ENCODE data around the gene CDKL2. TPM values are rescaled to one million over a fixed set of nuclear protein-coding genes. Genes with fewer than 3 reads are reported as not detected.
"Not testable (repeated sequence)": the region's sequence is repeated elsewhere in the genome, so short reads cannot be mapped to it uniquely, and the experiment has no call there.

CDKL2 gene
- polyA plus RNA-seq, 1 donor (not counting 4 experiments of a cell fraction or from before 2014, with no cell fraction given) = 0.64 TPM

- Histone ChIP-seq H3K27ac (ENCODE audit: control insufficient read depth, insufficient read depth, low read length) (peak overlapping the region; percentile 4), H3K4me1 (ENCODE audit: control insufficient read depth, extremely low read depth, insufficient read depth, low read length) (peaks cover 19% of the 10 kb centered on the region), H4K20me1 (ENCODE audit: control insufficient read depth, extremely low read depth, insufficient read depth, low read length) (no peaks in the 10 kb centered on the region), H3K4me2 (ENCODE audit: control insufficient read depth, extremely low read depth, insufficient read depth, low read depth, low read length) (no peak overlapping the region), H3K9me3 (ENCODE audit: control insufficient read depth, low read depth, low read length) (no peaks in the 10 kb centered on the region), H3K9me1 (ENCODE audit: control insufficient read depth, extremely low read depth, insufficient read depth, low read length) (no peaks in the 10 kb centered on the region), H3K4me3 (ENCODE audit: control insufficient read depth in 2 of 3, extremely low read depth in 1 of 3, insufficient read depth in 2 of 3, low read depth in 1 of 3, low read length in 3 of 3) (no peak overlapping the region), H2AFZ (ENCODE audit: control insufficient read depth, low read length) (no peak overlapping the region), H3K79me2 (ENCODE audit: control insufficient read depth, insufficient read depth, low read length) (no peaks in the 10 kb centered on the region), H3K9ac (ENCODE audit: control insufficient read depth, extremely low read depth, insufficient read depth, low read length) (no peak overlapping the region), H3K36me3 (ENCODE audit: control insufficient read depth in 2 of 2, extremely low read depth in 1 of 2, insufficient read depth in 2 of 2, low read length in 2 of 2) (peaks cover 0 to 2% of the 10 kb centered on the region in 2 experiments), H3K27me3 (ENCODE audit: control insufficient read depth, extremely low read depth, insufficient read depth, low read length) (no peaks in the 10 kb centered on the region)
- TF ChIP-seq EZH2 (IDR thresholded peaks at IDR 0.05; ENCODE audit: low read length) (no peak), CTCF (optimal IDR thresholded peaks at IDR 0.05 in 1 of 3, IDR thresholded peaks at IDR 0.05 in 1 of 3, conservative IDR thresholded peaks at IDR 0.05 in 1 of 3; ENCODE audit: extremely low read depth in 1 of 3, insufficient read depth in 2 of 3, low read length in 3 of 3) (no peak)
- peak; percentile 90 for DNase-seq (ENCODE audit: low read depth, low spot score)
- FAIRE-seq = peak; percentile 100
- dilution Hi-C loops (cut with MboI; ENCODE audit: extremely low pct_ligation_motif_present, low sequenced_read_pairs) = no loop called here
These were observed 87.5 kb downstream of the CDKL2 start for GRCh38 chr4:75542824-75543223.

GRCh38 chr4:75537308-75537707, 93.0 kb downstream of the CDKL2 start:
- H3K4me1 ChIP-seq (ENCODE audit: control insufficient read depth, extremely low read depth, insufficient read depth, low read length); H3K27me3 ChIP-seq (ENCODE audit: control insufficient read depth, extremely low read depth, insufficient read depth, low read length); FAIRE-seq; H3K9me3 ChIP-seq (ENCODE audit: control insufficient read depth, low read depth, low read length); H3K79me2 ChIP-seq (ENCODE audit: control insufficient read depth, insufficient read depth, low read length); H2AFZ ChIP-seq (ENCODE audit: control insufficient read depth, low read length); H3K4me3 ChIP-seq (ENCODE audit: control insufficient read depth in 2 of 3, extremely low read depth in 1 of 3, insufficient read depth in 2 of 3, low read depth in 1 of 3, low read length in 3 of 3); H4K20me1 ChIP-seq (ENCODE audit: control insufficient read depth, extremely low read depth, insufficient read depth, low read length); H3K9me1 ChIP-seq (ENCODE audit: control insufficient read depth, extremely low read depth, insufficient read depth, low read length); H3K4me2 ChIP-seq (ENCODE audit: control insufficient read depth, extremely low read depth, insufficient read depth, low read depth, low read length); H3K36me3 ChIP-seq (ENCODE audit: control insufficient read depth in 2 of 2, extremely low read depth in 1 of 2, insufficient read depth in 2 of 2, low read length in 2 of 2); H3K9ac ChIP-seq (ENCODE audit: control insufficient read depth, extremely low read depth, insufficient read depth, low read length); DNase-seq (ENCODE audit: low read depth, low spot score); dilution Hi-C loops (cut with MboI; ENCODE audit: extremely low pct_ligation_motif_present, low sequenced_read_pairs); H3K27ac ChIP-seq (ENCODE audit: control insufficient read depth, insufficient read depth, low read length): not testable (repeated sequence)

DNA sequence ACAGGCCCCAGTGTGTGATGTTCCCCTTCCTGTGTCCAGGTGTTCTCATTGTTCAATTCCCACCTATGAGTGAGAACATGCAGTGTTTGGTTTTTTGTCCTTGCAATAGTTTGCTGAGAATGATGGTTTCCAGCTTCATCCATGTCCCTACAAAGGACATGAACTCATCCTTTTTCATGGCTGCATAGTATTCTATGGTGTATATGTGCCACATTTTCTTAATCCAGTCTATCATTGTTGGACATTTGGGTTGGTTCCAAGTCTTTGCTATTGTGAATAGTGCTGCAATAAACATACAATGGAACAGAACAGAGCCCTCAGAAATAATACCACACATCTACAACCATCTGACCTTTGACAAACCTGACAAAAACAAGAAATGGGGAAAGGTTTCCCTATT, 96.4 kb downstream of the CDKL2 start:
- H3K27ac ChIP-seq (ENCODE audit: control insufficient read depth, insufficient read depth, low read length); H3K79me2 ChIP-seq (ENCODE audit: control insufficient read depth, insufficient read depth, low read length); dilution Hi-C loops (cut with MboI; ENCODE audit: extremely low pct_ligation_motif_present, low sequenced_read_pairs); H3K4me3 ChIP-seq (ENCODE audit: control insufficient read depth in 2 of 3, extremely low read depth in 1 of 3, insufficient read depth in 2 of 3, low read depth in 1 of 3, low read length in 3 of 3); H2AFZ ChIP-seq (ENCODE audit: control insufficient read depth, low read length); H3K36me3 ChIP-seq (ENCODE audit: control insufficient read depth in 2 of 2, extremely low read depth in 1 of 2, insufficient read depth in 2 of 2, low read length in 2 of 2); H3K4me1 ChIP-seq (ENCODE audit: control insufficient read depth, extremely low read depth, insufficient read depth, low read length); H3K9me3 ChIP-seq (ENCODE audit: control insufficient read depth, low read depth, low read length); H3K9me1 ChIP-seq (ENCODE audit: control insufficient read depth, extremely low read depth, insufficient read depth, low read length); H3K9ac ChIP-seq (ENCODE audit: control insufficient read depth, extremely low read depth, insufficient read depth, low read length); FAIRE-seq; H3K4me2 ChIP-seq (ENCODE audit: control insufficient read depth, extremely low read depth, insufficient read depth, low read depth, low read length); DNase-seq (ENCODE audit: low read depth, low spot score); H4K20me1 ChIP-seq (ENCODE audit: control insufficient read depth, extremely low read depth, insufficient read depth, low read length); H3K27me3 ChIP-seq (ENCODE audit: control insufficient read depth, extremely low read depth, insufficient read depth, low read length): not testable (repeated sequence)

DNA sequence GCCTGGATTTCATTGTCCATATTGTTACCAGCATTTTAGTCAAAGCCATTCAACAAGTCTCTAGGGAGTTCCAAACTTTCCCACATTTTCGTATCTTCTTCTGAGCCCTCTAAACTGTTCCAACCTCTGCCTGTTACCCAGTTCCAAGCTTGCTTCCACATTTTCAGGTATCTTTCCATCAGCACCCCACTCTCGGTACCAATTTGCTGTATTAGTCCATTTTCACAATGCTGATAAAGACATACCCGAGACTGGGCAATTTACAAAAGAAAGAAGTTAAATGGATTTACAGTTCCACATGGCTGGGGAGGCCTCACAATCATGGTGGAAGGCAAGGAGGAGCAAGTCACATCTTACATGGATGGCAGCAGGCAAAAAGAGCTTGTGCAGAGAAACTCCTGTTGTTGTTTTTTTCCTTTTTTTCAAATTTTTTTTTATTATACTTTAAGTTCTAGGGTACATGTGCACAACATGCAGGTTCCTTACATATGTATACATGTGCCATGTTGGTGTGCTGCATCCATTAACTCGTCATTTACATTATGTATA, 96.9 kb downstream of the CDKL2 start:
- H3K27me3 ChIP-seq (ENCODE audit: control insufficient read depth, extremely low read depth, insufficient read depth, low read length); H3K9me3 ChIP-seq (ENCODE audit: control insufficient read depth, low read depth, low read length); H4K20me1 ChIP-seq (ENCODE audit: control insufficient read depth, extremely low read depth, insufficient read depth, low read length); DNase-seq (ENCODE audit: low read depth, low spot score); H3K36me3 ChIP-seq (ENCODE audit: control insufficient read depth in 2 of 2, extremely low read depth in 1 of 2, insufficient read depth in 2 of 2, low read length in 2 of 2); H3K79me2 ChIP-seq (ENCODE audit: control insufficient read depth, insufficient read depth, low read length); H3K9me1 ChIP-seq (ENCODE audit: control insufficient read depth, extremely low read depth, insufficient read depth, low read length); H3K4me3 ChIP-seq (ENCODE audit: control insufficient read depth in 2 of 3, extremely low read depth in 1 of 3, insufficient read depth in 2 of 3, low read depth in 1 of 3, low read length in 3 of 3); H3K4me1 ChIP-seq (ENCODE audit: control insufficient read depth, extremely low read depth, insufficient read depth, low read length); dilution Hi-C loops (cut with MboI; ENCODE audit: extremely low pct_ligation_motif_present, low sequenced_read_pairs); FAIRE-seq; H3K27ac ChIP-seq (ENCODE audit: control insufficient read depth, insufficient read depth, low read length); H3K4me2 ChIP-seq (ENCODE audit: control insufficient read depth, extremely low read depth, insufficient read depth, low read depth, low read length); H2AFZ ChIP-seq (ENCODE audit: control insufficient read depth, low read length); H3K9ac ChIP-seq (ENCODE audit: control insufficient read depth, extremely low read depth, insufficient read depth, low read length): not testable (repeated sequence)
